ENCODE data around the gene STEAP2.

GRCh38 chr7:90230834-90231233 is 19.3 kb downstream of the STEAP2 start:
- no peak for TF ChIP-seq CTCF (IDR thresholded peaks at IDR 0.05; ENCODE audit: low read depth, low read length)
- no peak for TF ChIP-seq EZH2phosphoT487 (IDR thresholded peaks at IDR 0.05; ENCODE audit: low read depth)

All from OCI-LY3 (cell line).